ENCODE data around the gene APOH. TPM values are rescaled to one million over a fixed set of nuclear protein-coding genes. Genes with fewer than 3 reads are reported as not detected.

Gene APOH
- total and polyA plus RNA-seq, 10 donors = 1.2 TPM; not detected in 9

- peak within 1 kb of the TSS; percentile 56 to 82 (median 69) for H3K4me3 ChIP-seq
- no peak for TF ChIP-seq POLR2A (IDR thresholded peaks at IDR 0.05)
- peak in 3 of 11 experiments; percentile 9 to 43 (median 37) for TF ChIP-seq CTCF (IDR thresholded peaks at IDR 0.05 in 8 of 11, conservative IDR thresholded peaks at IDR 0.05 in 3 of 11)
- TF ChIP-seq POLR2AphosphoS5 (IDR thresholded peaks at IDR 0.05) = peak; percentile 35 to 83 (median 77)
- peak within 1 kb of the TSS; percentile 22 to 88 (median 83) for H3K27ac ChIP-seq
- WGBS, 5 donors = 1% methylated on average over 30 to 83 of the region's 83 CpGs
- no peaks in the 10 kb centered on the region for H3K36me3 ChIP-seq
- peaks cover 0 to 9% (median 0%) of the 10 kb centered on the region in 7 donors for H3K27me3 ChIP-seq (replicated peaks in 1 of 7)
- intact Hi-C loops (cut with DNase I; ENCODE audit: low total_unique reads) = no loop called here
- peaks cover 0 to 47% (median 31%) of the 10 kb centered on the region in 6 donors for H3K4me1 ChIP-seq
- DNase-seq = peak; percentile 92
- no peaks in the 10 kb centered on the region for H3K9me3 ChIP-seq
These were observed 37.4 kb downstream of the APOH start, which contains the start of gene CEP112 for GRCh38 chr17:66191593-66192377. Gene CEP112, minus strand, starts transcription at chr17:66192133.

GRCh38 chr17:66190738-66191592, 38.2 kb downstream of the APOH start:
- no peak for DNase-seq
- 41 to 51% (median 48%) methylated on average over 16 of the region's 16 CpGs for WGBS, 5 donors

GRCh38 chr17:66187718-66188117, 41.5 kb downstream of the APOH start:
- H3K36me3 ChIP-seq = peaks cover 0 to 3% (median 0%) of the 10 kb centered on the region in 6 donors
- no peak for DNase-seq
- TF ChIP-seq CTCF (IDR thresholded peaks at IDR 0.05 in 8 of 11, conservative IDR thresholded peaks at IDR 0.05 in 3 of 11) = no peak
- no peak for TF ChIP-seq POLR2AphosphoS5 (IDR thresholded peaks at IDR 0.05)
- TF ChIP-seq POLR2A (IDR thresholded peaks at IDR 0.05) = no peak
- 77 to 92% (median 83%) methylated on average over 2 of the region's 2 CpGs for WGBS, 5 donors
- H3K9me3 ChIP-seq = peaks cover 0 to 4% (median 0%) of the 10 kb centered on the region in 8 donors
- H3K4me1 ChIP-seq = peaks cover 0 to 40% (median 27%) of the 10 kb centered on the region in 6 donors
- no peak overlapping the region for H3K4me3 ChIP-seq
- intact Hi-C loops (cut with DNase I; ENCODE audit: low total_unique reads) = no loop called here
- peaks cover 0 to 9% (median 0%) of the 10 kb centered on the region in 7 donors for H3K27me3 ChIP-seq (replicated peaks in 1 of 7)
- H3K27ac ChIP-seq = no peak overlapping the region

More at GRCh38 chr17:66190738-66191592, 38.2 kb downstream of the APOH start:
- H3K9me3 ChIP-seq = no peaks in the 10 kb centered on the region
- H3K4me3 ChIP-seq = peak overlapping the region; percentile 56 to 82 (median 69)
- H3K27ac ChIP-seq = peak overlapping the region; percentile 22 to 88 (median 83)
- H3K27me3 ChIP-seq (replicated peaks in 1 of 7) = peaks cover 0 to 9% (median 0%) of the 10 kb centered on the region in 7 donors
- TF ChIP-seq POLR2A (IDR thresholded peaks at IDR 0.05) (peak in 1 of 3 donors; percentile 3), POLR2AphosphoS5 (IDR thresholded peaks at IDR 0.05) (no peak)
- intact Hi-C loops (cut with DNase I; ENCODE audit: low total_unique reads) = no loop called here
- H3K4me1 ChIP-seq = peaks cover 0 to 47% (median 31%) of the 10 kb centered on the region in 6 donors
- no peaks in the 10 kb centered on the region for H3K36me3 ChIP-seq

- Histone ChIP-seq H3K4me3 (no peak overlapping the region), H3K4me1 (peaks cover 0 to 22% (median 12%) of the 10 kb centered on the region in 6 donors), H3K36me3 (peaks cover 0 to 22% (median 4%) of the 10 kb centered on the region in 6 donors), H3K9me3 (peaks cover 0 to 4% (median 0%) of the 10 kb centered on the region in 8 donors), H3K27me3 (replicated peaks in 1 of 7) (no peaks in the 10 kb centered on the region), H3K27ac (no peak overlapping the region)
- no peak for TF ChIP-seq POLR2AphosphoS5 (IDR thresholded peaks at IDR 0.05)
- TF ChIP-seq CTCF (IDR thresholded peaks at IDR 0.05 in 8 of 11, conservative IDR thresholded peaks at IDR 0.05 in 3 of 11) = no peak
- no peak for TF ChIP-seq POLR2A (IDR thresholded peaks at IDR 0.05)
- 85 to 96% (median 88%) methylated on average over 4 of the region's 4 CpGs for WGBS, 5 donors
- no peak for DNase-seq
- intact Hi-C loops (cut with DNase I; ENCODE audit: low total_unique reads) = no loop called here
These were observed 43.4 kb downstream of the APOH start for GRCh38 chr17:66185862-66186261.

Measured in spleen (tissue), 11 donors.